ENCODE measurements around the gene RIPK4.
"Not testable (repeated sequence)": the region's sequence is repeated elsewhere in the genome, so short reads cannot be mapped to it uniquely, and the experiment has no call there.

RIPK4 gene

DNA sequence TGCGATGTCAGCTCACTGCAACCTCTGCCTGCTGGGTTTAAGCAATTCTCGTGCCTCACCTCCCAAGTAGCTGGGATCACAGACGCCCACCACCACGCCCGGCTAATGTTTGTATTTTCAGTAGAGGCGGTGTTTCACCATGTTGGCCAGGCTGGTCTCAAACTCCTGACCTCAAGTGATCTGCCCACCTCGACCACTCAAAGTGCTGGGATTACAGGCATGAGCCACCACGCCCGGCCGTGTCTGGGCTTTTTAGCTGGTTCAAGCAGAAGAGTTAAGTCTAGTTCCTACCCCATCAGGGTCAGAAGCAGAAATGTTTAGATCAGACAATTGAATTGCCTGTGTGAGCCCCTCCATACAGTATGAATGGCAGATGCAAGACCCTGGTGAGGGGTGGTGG lies 27.7 kb upstream of the RIPK4 start:
- no peak for DNase-seq (ENCODE audit: low spot score)

DNA sequence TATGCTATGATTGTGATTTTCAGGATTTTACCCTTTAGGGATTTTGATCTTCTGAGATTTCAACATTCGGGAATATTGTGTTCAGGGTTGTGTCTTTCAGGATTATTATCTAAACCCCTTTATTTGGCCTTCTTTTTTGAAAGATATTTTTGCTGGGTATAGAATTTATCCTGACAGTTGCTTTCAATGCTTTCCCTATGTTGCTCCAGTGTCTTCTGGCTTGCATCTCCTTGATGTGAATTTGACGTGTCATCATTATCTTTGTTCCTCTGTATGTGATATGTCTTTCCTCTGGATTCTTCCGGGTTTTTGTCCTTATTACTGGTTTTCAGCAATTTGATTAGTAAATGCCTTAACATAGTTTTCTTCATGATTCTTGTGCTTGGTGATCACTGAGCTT lies 25.9 kb upstream of the RIPK4 start:
- DNase-seq (ENCODE audit: low spot score), result no peak

GRCh38 chr21:41786509-41786987 lies 19.7 kb upstream of the RIPK4 start:
- no peak for DNase-seq (ENCODE audit: low spot score)

DNA sequence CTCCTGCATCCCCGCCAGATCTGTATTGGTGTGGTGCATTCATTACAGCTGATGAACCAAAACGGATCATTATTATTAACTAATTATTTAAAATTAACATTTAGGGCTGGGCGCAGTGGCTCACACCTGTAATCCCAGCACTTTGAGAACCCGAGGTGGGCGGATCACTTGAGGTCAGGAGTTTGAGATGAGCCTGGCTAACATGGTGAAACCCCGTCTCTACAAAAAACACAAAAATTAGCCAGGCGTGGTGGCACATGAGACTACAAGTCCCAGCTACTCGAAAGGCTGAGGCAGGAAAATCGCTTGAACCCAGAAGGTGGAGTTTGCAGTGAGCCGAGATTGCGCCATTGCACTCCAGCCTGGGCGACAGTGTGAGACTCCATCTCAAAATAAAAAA lies 18.4 kb upstream of the RIPK4 start:
- DNase-seq (ENCODE audit: low spot score), result not testable (repeated sequence)

GRCh38 chr21:41784456-41785102 lies 17.7 kb upstream of the RIPK4 start:
- DNase-seq (ENCODE audit: low spot score), result no peak

DNA sequence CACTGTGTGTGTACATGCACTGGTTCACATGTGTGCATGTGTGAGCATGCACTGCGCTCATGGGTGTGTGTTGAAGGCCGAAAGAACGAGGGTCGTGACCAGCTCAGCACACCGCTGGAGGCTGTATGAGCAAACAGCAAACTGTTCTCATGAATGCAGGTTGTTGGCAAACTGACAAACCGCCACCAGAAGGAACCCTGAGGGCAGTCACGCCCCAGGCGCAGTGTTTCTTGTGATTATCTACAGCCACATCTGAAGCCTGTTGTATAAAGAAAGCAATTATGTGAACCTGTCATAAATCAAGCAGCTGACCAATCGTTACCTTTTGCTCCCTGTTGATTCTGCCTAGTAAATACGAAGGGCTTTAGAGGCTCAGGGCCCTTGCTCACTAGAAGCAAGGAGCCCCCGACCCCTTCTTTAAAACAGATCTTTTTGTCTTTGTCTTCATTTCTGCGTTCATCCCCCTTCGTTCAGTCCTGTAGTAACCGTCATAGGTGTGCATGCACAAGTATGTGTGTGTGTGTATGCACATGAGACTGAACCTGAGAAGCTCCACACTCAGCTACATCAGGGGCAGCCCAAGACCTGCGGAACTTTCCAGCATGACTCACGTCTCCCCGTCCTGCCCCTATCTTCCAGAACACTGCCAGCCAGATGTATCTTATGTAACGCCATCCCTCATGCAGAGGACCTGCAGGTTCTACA lies 16.8 kb upstream of the RIPK4 start:
- no peak for DNase-seq (ENCODE audit: low spot score)

DNA sequence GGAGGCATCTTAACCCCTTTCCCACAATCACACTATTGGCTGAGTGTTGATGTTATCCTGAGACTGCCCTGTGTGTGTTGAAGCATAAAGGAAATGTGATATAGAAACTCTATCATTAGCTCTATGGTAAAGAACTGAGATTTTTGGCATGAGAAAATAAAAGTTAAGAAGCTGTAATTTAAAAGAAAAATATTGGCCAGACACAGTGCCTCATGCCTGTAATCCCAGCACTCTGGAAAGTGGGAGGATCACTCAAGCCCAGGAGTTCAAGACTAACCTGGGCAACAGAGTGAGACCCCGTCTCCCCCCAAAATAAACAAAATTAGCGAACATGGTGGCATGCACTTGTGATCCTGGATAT lies 14.2 kb upstream of the RIPK4 start:
- no peak for DNase-seq (ENCODE audit: low spot score)

DNA sequence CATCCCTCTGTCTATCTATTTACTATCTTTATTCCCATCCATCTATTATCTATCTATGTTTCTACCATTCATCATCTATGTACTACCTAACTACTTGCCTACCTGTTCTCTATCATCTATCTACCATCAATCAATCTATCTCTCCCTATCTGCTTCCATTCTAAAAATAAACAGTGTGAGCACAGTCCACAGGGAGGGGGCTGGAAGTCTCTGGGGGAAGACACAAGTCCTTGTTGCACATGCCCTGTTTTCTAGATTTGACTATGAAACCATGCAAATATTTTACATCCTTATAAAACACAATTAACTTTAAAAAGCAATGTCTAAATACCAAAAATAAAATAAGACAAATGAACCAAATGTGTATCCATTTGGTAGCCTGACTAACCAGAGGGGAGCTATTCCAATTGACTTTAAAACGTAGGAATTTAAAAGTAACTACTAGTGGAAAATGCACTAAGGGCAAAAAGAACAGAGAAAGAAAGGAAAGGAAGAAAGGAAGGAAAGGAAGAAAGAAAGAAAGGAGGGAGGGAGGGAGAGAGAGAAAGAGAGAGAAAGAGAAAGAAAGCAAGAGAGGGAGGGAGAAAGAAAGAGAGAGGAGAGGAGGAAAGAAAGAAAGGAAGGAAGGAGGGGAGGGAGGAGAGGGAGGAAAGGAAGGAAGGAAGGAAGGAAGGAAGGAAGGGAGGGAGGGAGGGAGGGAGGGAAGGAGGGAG lies 13.6 kb upstream of the RIPK4 start:
- no peak for DNase-seq (ENCODE audit: low spot score)

DNA sequence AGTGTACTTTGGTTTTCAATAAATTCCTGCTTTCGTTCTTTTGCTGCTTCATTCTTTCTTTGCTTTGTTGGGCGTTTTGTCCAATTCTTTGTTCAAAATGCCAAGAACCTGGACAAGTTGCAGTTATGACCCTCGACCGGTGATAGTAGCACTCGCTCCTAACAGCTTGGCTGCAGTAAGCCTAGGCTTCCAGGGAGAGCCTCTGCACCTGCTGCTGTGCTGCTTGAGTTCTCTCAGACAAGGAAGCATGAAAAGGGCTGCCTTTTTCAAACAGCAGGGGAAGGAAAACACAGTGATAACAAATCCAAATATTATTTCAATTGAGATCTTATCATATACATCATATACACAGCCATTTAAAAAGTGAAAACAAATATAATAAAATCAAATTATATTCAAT lies 12.8 kb upstream of the RIPK4 start:
- no peak for DNase-seq (ENCODE audit: low spot score)

DNA sequence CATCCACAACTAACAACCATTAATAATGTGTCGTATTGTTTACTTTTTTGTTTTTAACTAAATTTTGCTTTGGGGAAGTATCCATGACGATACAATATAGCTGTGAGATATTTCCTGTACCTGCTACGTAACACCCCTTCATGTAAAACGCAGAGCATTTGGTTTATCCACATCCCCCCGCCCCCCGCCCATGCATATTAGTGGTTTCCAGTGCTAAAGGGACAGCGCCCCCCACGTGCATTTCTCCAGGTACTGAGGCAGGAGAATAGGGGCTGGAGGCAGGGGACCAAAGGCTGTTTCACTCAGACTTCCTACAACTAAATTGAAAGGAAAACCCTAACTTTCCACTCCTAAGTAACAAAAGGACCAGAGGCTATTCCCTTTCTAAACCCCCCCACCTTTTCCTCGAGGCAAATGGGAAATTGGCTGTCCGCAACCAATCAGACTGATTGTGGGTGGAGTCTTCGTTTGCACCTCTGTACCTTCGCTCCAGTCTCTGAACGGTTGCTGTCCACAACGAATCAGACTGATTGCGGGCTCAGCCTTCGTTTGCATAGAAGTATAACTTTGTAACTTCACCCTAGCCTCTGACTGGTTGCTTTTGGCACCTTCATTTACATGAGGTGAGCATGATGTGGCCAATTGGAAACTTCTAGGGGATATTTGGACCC lies 12.2 kb upstream of the RIPK4 start:
- no peak for DNase-seq (ENCODE audit: low spot score)

GRCh38 chr21:41777951-41778815 lies 11.3 kb upstream of the RIPK4 start:
- peak; percentile 77 for DNase-seq (ENCODE audit: low spot score)

DNA sequence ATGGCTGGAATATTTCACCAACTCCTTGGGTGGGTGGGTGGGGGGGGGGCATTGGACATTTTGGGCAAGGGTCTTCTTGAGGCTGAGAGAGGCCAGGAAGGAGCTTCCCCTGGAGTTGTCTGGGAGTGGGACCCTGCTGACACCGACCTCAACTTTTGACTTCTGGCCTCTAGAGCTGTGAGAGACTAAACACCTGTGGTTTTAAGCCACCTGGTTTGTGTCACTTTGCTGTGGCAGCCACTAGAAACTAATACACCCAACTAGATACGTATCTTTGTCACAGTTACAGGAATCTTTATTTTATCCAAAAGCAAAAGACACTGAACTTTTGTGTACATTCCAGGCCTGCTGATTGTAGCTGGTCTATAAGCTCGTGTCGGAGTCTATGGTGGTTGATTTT lies 9.9 kb upstream of the RIPK4 start:
- no peak for DNase-seq (ENCODE audit: low spot score)

GRCh38 chr21:41775149-41775472 lies 8.3 kb upstream of the RIPK4 start:
- no peak for DNase-seq (ENCODE audit: low spot score)

DNA sequence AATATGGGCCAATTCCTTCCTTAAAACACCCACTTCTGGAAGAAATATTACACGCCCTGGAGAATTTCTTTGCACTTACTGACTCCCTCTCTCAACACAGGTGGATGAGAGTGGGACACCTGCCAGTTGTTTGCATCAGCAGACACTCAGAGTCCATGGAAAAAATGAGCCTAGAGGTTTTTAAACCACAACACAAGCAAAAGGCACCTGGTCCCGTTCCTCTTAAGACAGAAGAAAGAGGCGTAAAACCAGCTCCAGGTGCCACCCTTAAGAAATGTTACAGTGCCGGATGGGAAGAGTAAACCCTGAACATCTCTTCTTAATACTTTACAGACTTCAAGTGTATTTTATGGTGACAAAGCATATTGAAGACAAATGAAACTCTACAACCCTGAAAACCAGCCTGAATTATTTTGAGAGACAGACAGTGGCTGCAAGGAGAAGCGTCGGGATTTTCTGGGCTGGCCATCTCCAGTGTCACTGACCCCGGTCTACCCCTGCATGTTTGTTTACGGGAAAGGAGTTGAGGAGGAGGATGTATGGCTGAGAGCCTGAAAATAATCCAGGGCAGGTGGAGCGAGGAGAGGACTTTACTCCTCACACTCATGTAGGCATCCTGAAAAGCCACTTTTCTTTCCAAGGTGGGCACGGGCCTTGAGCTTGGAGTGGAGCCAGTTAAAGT lies 7.8 kb upstream of the RIPK4 start:
- DNase-seq (ENCODE audit: low spot score), result no peak

DNA sequence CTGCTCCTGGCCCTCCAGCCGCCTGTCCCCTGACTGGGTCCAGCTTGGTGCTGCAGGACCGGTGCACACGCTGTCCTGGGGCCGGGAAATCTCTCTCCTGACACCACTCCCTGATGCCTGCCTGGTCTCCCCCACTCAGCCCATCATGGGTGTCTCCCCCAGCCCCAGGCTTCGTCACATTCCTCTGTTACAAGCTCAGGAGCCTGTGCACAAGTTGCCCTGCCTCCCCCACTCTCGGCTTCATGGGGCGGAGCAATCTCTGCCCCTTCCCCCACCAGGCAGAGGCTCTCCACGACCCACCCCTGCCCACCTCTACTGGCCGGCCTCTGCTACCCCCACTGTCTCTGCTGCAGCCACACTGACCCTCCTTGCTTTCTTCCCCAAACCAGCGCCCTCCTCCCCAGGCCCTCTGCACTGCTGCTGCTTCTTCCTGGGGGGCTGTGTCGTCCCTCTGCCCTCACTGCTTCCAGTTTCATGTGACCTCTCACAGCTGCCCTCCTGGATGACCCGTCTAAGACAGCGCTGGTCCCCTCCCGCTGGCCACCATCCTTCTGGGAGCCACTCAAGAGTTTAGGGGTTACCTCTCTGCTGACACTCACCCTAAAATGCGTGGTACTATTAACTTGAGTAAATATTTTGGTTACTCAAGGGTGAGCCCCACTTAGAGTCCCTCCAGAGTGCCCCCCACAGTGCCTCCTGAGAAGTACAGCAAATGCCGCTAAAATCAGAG lies 5.7 kb upstream of the RIPK4 start:
- DNase-seq (ENCODE audit: low spot score), result no peak

DNA sequence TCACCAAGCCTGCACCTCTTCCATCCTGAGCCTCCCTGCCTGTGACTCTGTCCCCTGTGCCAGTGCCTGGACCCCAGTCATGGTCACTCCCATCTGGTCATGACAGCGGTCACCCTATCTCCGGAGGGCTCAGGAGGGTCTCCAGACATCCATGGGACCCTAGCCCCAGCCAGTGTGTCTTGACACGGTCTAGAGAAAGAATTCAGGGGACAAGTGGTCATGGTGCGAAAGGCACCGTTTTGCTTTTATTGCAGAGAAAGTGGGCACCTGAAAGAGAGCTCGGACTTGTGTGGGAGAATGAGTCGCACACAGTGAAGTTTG lies 4.7 kb upstream of the RIPK4 start:
- DNase-seq (ENCODE audit: low spot score), result no peak

DNA sequence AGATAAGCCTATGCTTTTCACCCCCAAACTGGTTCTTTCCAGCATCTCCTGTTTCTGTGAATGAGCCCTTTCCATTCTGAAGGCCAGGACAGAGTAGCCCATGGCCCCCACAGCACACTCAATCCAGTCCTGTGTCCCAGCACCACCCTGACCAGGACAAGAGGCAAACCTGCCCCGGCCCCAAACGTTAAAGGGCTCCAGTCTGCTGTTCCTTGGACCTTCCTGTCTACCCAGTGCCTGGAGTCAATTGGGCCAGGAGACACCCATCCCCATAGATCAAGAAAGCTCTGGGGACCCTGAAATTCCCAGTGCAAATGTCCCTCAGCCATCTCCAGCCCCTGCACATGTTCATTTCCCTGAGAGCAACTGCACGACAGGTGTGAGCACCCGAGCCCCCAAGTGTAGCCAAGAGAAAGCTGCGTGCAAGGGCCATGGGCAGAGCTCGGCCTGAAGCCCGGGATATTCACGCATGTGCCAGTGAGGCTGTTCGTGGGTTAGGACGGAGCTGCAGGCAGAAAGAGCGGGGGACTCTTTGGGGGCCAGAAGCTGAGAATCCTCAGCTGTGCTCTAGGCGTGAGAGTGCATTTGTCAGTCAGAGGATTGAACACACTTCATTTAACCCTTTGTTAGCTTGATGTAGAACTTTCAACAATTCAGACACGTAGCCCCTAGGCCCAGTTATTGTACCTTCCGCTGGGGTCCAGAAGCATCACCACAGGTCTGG lies 4.2 kb upstream of the RIPK4 start:
- no peak for DNase-seq (ENCODE audit: low spot score)

DNA sequence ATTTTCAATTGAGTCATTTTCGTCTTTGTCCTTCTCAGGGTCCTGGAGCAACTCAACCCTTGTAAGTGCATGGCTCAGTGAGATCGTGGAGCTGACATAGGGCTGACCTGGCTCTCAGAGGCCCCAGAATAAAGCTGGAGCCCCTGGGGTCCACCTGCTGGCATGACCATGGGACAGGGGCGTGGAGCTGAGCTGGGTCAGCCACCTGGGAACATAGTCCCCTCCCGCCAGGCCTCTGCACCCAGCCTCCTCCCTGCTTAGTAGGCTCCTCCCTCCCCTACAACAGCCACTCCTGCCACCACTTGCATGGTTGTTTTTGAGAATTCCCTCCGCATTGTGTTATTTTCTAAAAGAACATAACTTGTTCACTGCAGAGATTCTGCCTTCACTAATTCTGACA lies 3.1 kb upstream of the RIPK4 start:
- no peak for DNase-seq (ENCODE audit: low spot score)

- DNase-seq (ENCODE audit: low spot score), result no peak
Observed at GRCh38 chr21:41769521-41769920, 2.7 kb upstream of the RIPK4 start.

GRCh38 chr21:41769111-41769510 lies 2.3 kb upstream of the RIPK4 start:
- no peak for DNase-seq (ENCODE audit: low spot score)
